ENCODE results near the gene LSM3. TPM values are rescaled to one million over a fixed set of nuclear protein-coding genes. Genes with fewer than 3 reads are reported as not detected.

LSM3 gene
- total RNA-seq (10 to 100 TPM; 25.8 to 26.6 TPM), polyA plus RNA-seq (22.9 TPM)

DNA sequence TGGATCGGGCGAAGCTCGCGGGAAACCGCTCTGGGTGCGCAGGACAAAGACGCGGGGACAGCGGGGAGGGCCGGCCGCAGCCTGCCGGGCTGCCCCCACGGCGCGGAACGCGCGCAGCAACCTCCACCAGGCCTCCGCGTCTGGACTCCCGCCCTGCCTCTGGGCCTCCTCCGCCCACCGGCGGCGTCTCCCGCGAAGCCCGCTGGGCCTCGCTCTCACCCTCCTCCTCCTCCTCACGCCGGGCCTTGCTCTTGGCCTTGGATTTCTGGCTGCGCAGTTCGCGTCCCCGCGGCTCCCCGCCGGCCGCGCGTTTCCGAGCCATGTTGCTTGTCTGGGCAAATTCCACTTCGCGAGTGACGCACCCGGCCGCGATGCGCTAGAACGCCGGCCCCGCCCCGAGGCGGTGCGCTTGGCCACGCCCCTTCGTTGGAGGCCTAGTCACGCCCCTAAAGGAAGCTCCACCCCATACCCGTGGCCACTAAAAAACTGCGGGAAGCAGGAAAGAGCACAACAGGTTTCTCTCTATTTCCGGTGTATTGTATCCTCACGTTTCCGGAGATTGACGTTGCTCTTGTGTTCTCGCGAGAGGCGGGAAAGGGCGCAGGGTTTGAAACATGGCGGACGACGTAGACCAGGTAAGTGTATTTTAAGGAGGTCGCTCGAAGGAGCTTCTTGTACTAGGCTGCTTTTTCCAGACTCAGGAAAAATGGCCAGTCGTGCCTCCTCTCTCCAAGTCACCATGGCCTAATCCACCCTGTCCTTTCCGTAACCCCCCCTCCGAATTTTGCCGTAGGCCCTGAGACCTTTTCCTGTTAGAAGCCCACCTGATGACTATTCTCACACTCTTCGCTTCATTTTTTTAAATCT is at the start of gene LSM3, which contains the start of gene XPC:
Gene LSM3, plus strand, starts transcription at position 571 of the 867 bp plus-strand sequence. Its CDS starts 44 bp downstream, at position 615.
Gene XPC, minus strand, starts transcription at position 355 of the 867 bp plus-strand sequence. Its CDS starts 33 bp downstream, at position 322.
- Mint-ChIP-seq H3K4me1 (peaks cover 58 to 82% (median 79%) of the 10 kb centered on the region in 3 donors), H3K27me3 (peaks cover 0 to 2% of the 10 kb centered on the region in 2 donors), H3K27ac (peak within 1 kb of the TSS; percentile 94 to 100 (median 99)), H3K9me3 (no peaks in the 10 kb centered on the region), H3K4me3 (peak within 1 kb of the TSS; percentile 92 to 100 (median 98)), H3K36me3 (peaks cover 0 to 38% (median 5%) of the 10 kb centered on the region in 3 donors)
- ChIA-PET POLR2A (interaction anchor here (0.5 to 3.5 kb wide), 12 partner anchors 9 to 1526 kb away, joined by 3 to 78 read pairs (median 9); partner anchors contain the start of genes CCDC174, CHCHD4, SLC6A6 and TMEM43), CTCF (interaction anchor here (0.9 to 3.1 kb wide), 10 partner anchors 20 to 282 kb away, joined by 3 to 30 read pairs (median 5); partner anchors contain the start of genes CHCHD4, SLC6A6 and TMEM43)
- Histone ChIP-seq H3K4me1 (ENCODE audit: insufficient read depth, low read length) (peaks cover 44% of the 10 kb centered on the region), H3K27me3 (ENCODE audit: insufficient read depth, low read length, poor library complexity, severe bottlenecking) (no peaks in the 10 kb centered on the region), H3K4me3 (ENCODE audit: low read length) (peak within 1 kb of the TSS; percentile 79), H3K27ac (ENCODE audit: low read depth, low read length) (peak within 1 kb of the TSS; percentile 96), H3K36me3 (ENCODE audit: insufficient read depth, low read length) (peaks cover 22% of the 10 kb centered on the region), H3K9me3 (ENCODE audit: low read length) (no peaks in the 10 kb centered on the region)
- peak; percentile 96 to 100 (median 98) for DNase-seq

DNA sequence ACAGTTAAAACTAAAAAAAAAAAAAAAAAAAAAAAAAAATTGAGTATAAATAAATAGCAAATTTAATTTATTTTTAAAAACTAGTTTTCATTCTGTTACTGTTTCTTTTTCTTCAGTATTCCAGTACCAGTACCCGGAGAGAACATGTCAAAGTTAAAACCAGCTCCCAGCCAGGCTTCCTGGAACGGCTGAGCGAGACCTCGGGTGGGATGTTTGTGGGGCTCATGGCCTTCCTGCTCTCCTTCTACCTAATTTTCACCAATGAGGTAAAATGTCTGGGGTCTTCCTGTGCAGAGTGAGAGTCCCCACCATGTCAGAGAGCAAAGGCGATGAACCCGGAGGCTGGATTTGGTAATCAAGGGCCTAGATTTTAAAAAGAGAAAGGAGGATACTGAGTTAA is 49.3 kb upstream of the LSM3 start:
- H3K9me3 Mint-ChIP-seq = no peaks in the 10 kb centered on the region
- peaks cover 10 to 88% (median 21%) of the 10 kb centered on the region in 3 donors for H3K36me3 Mint-ChIP-seq
- ChIA-PET POLR2A (no interaction called here), CTCF (no interaction called here)
- H3K36me3 ChIP-seq (ENCODE audit: insufficient read depth, low read length) = peaks cover 56% of the 10 kb centered on the region
- peaks cover 0 to 5% of the 10 kb centered on the region in 2 donors for H3K27me3 Mint-ChIP-seq
- H3K4me1 Mint-ChIP-seq = peaks cover 32 to 40% (median 40%) of the 10 kb centered on the region in 3 donors
- no peak overlapping the region for H3K4me3 ChIP-seq (ENCODE audit: low read length)
- no peaks in the 10 kb centered on the region for H3K27me3 ChIP-seq (ENCODE audit: insufficient read depth, low read length, poor library complexity, severe bottlenecking)
- peak overlapping the region in 2 of 8 donors; percentile 39 to 46 for H3K27ac Mint-ChIP-seq
- no peak overlapping the region for H3K27ac ChIP-seq (ENCODE audit: low read depth, low read length)
- H3K4me3 Mint-ChIP-seq = peak overlapping the region in 1 of 7 donors; percentile 70
- H3K9me3 ChIP-seq (ENCODE audit: low read length) = no peaks in the 10 kb centered on the region
- no peak for DNase-seq
- peaks cover 24% of the 10 kb centered on the region for H3K4me1 ChIP-seq (ENCODE audit: insufficient read depth, low read length)

DNA sequence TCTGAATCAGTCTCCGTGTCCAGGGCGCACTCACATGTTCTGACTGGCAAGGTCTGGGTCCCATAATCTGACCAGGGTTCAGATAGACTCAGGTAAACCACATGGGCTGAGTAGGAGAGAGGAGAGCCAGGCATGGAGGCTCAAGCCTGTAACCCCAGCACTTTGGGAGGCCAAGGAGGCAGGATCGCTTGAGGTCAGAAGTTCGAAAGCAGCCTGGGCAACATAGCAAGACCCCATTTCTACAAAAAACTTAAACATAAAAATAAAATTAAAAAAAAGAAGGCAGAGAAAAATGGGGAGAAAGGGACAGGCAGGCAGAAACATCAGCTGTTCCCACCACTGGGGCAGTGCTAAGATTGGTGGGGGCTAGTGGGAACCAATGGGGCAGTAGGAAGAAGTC is 48.4 kb upstream of the LSM3 start:
- Histone ChIP-seq H3K4me1 (ENCODE audit: insufficient read depth, low read length) (peaks cover 24% of the 10 kb centered on the region), H3K36me3 (ENCODE audit: insufficient read depth, low read length) (peaks cover 64% of the 10 kb centered on the region), H3K4me3 (ENCODE audit: low read length) (no peak overlapping the region), H3K27ac (ENCODE audit: low read depth, low read length) (no peak overlapping the region), H3K9me3 (ENCODE audit: low read length) (no peaks in the 10 kb centered on the region), H3K27me3 (ENCODE audit: insufficient read depth, low read length, poor library complexity, severe bottlenecking) (no peaks in the 10 kb centered on the region)
- H3K27ac Mint-ChIP-seq = no peak overlapping the region
- peak overlapping the region in 1 of 7 donors; percentile 70 for H3K4me3 Mint-ChIP-seq
- H3K27me3 Mint-ChIP-seq = peaks cover 0 to 3% of the 10 kb centered on the region in 2 donors
- H3K4me1 Mint-ChIP-seq = peaks cover 32 to 40% (median 40%) of the 10 kb centered on the region in 3 donors
- ChIA-PET POLR2A (no interaction called here), CTCF (no interaction called here)
- H3K36me3 Mint-ChIP-seq = peaks cover 10 to 92% (median 21%) of the 10 kb centered on the region in 3 donors
- H3K9me3 Mint-ChIP-seq = no peaks in the 10 kb centered on the region
- DNase-seq = no peak

DNA sequence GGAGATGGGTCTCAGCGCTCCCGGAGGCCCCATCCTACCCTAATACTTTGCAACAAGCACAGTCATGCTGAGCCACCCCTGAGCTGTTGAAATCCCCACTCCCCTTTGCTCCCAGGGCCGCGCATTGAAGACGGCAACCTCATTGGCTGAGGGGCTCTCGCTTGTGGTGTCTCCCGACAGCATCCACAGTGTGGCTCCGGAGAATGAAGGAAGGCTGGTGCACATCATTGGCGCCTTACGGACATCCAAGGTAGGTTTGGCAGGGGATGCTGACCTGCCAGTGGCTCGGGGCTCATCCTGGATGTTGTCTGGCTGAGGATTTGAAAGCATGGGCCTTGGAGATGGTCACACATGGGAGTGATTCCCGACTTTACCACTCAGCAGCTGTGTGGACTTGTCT is 47.9 kb upstream of the LSM3 start:
- no peak for DNase-seq
- POLR2A ChIA-PET = no interaction called here
- Histone ChIP-seq H3K4me1 (ENCODE audit: insufficient read depth, low read length) (peaks cover 21% of the 10 kb centered on the region), H3K27ac (ENCODE audit: low read depth, low read length) (no peak overlapping the region), H3K9me3 (ENCODE audit: low read length) (no peaks in the 10 kb centered on the region), H3K4me3 (ENCODE audit: low read length) (no peak overlapping the region), H3K27me3 (ENCODE audit: insufficient read depth, low read length, poor library complexity, severe bottlenecking) (no peaks in the 10 kb centered on the region), H3K36me3 (ENCODE audit: insufficient read depth, low read length) (peaks cover 64% of the 10 kb centered on the region)
- Mint-ChIP-seq H3K27ac (peak overlapping the region in 1 of 8 donors; percentile 94), H3K36me3 (peaks cover 10 to 92% (median 21%) of the 10 kb centered on the region in 3 donors), H3K9me3 (no peaks in the 10 kb centered on the region), H3K4me3 (no peak overlapping the region), H3K27me3 (no peaks in the 10 kb centered on the region), H3K4me1 (peaks cover 31 to 39% (median 38%) of the 10 kb centered on the region in 3 donors)
- CTCF ChIA-PET = interaction anchor here (1.3 kb wide), 1 partner anchor 22 kb away, joined by 3 read pairs; no protein-coding TSS in a partner anchor

DNA sequence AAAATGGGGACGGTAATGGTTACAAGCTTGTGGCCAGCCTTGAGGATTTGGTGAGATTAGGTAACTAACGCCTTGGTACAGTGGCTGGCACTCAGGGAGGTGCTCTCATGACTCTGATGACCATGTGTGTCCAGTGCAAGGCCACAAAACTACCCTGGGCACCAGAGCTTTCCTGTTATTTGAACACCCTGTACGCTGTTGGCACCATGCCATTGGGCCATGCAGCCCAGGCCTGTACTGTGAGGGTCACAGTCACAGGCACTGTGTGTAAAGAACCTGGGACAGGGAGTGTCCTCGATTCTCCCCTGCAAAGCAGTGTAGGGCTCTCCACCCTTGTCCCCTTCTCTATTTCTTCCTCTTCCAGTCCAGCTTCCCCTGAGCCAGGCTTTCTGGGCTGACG is 47.5 kb upstream of the LSM3 start:
- H3K27ac Mint-ChIP-seq = peak overlapping the region in 3 of 8 donors; percentile 52 to 94 (median 63)
- Histone ChIP-seq H3K36me3 (ENCODE audit: insufficient read depth, low read length) (peaks cover 67% of the 10 kb centered on the region), H3K4me3 (ENCODE audit: low read length) (no peak overlapping the region), H3K9me3 (ENCODE audit: low read length) (no peaks in the 10 kb centered on the region), H3K27me3 (ENCODE audit: insufficient read depth, low read length, poor library complexity, severe bottlenecking) (no peaks in the 10 kb centered on the region), H3K4me1 (ENCODE audit: insufficient read depth, low read length) (peaks cover 17% of the 10 kb centered on the region), H3K27ac (ENCODE audit: low read depth, low read length) (no peak overlapping the region)
- no peak for DNase-seq
- no peaks in the 10 kb centered on the region for H3K27me3 Mint-ChIP-seq
- peaks cover 10 to 93% (median 25%) of the 10 kb centered on the region in 3 donors for H3K36me3 Mint-ChIP-seq
- H3K4me3 Mint-ChIP-seq = peak overlapping the region in 1 of 7 donors; percentile 71
- CTCF ChIA-PET = interaction anchor here (1.3 kb wide), 1 partner anchor 22 kb away, joined by 3 read pairs; no protein-coding TSS in a partner anchor
- POLR2A ChIA-PET = no interaction called here
- no peaks in the 10 kb centered on the region for H3K9me3 Mint-ChIP-seq
- H3K4me1 Mint-ChIP-seq = peaks cover 27 to 35% (median 34%) of the 10 kb centered on the region in 3 donors

DNA sequence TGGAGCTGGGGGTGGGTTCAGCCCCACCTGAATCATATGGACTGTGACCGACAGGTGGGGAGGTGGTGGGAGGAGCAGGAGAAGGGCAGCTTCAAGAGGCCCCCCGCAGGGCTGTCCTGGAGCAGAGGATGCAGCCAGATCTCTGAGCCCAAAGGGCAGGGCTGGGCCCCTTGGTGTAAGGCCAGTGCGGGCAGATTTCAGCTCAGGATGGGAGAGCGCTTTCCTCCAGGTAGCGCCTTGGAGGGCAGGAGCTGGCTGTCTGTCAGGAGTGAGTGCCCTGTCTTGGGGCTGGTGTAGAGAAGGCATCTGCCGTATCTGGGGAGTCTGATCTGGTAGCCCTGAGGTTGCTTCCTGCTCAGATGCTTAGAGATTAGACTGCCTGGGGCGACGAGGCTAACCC is 46.5 kb upstream of the LSM3 start:
- Mint-ChIP-seq H3K4me1 (peaks cover 17 to 25% (median 24%) of the 10 kb centered on the region in 3 donors), H3K4me3 (no peak overlapping the region), H3K9me3 (no peaks in the 10 kb centered on the region), H3K27me3 (no peaks in the 10 kb centered on the region), H3K27ac (peak overlapping the region in 3 of 8 donors; percentile 23 to 85 (median 70)), H3K36me3 (peaks cover 10 to 94% (median 25%) of the 10 kb centered on the region in 3 donors)
- Histone ChIP-seq H3K4me1 (ENCODE audit: insufficient read depth, low read length) (peaks cover 7% of the 10 kb centered on the region), H3K36me3 (ENCODE audit: insufficient read depth, low read length) (peaks cover 72% of the 10 kb centered on the region), H3K4me3 (ENCODE audit: low read length) (no peak overlapping the region), H3K9me3 (ENCODE audit: low read length) (no peaks in the 10 kb centered on the region), H3K27me3 (ENCODE audit: insufficient read depth, low read length, poor library complexity, severe bottlenecking) (no peaks in the 10 kb centered on the region), H3K27ac (ENCODE audit: low read depth, low read length) (no peak overlapping the region)
- POLR2A ChIA-PET = no interaction called here
- DNase-seq = no peak
- CTCF ChIA-PET = interaction anchor here (1.3 kb wide), 1 partner anchor 21 kb away, joined by 3 read pairs; no protein-coding TSS in a partner anchor

DNA sequence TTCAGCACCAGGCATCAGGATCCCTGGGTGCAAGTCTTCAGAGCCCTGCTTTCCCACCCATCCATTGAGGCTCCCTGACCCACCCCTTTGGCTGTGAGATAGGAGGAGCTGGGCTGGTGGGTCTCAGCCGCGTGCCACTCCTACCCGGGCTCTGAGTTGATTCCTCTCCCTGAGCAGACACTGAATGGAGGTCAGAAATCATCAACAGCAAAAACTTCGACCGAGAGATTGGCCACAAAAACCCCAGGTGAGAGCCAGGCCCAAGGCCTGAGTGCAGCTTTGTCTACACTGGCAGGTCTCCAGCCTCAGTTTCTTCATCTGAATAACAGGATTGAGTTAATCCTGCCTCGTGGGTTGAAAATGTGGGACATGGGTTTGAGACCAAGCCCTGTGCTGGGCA is 45.9 kb upstream of the LSM3 start:
- Mint-ChIP-seq H3K27ac (peak overlapping the region in 4 of 8 donors; percentile 23 to 69 (median 38)), H3K4me3 (peak overlapping the region in 1 of 7 donors; percentile 34)
- POLR2A ChIA-PET = no interaction called here

More for the DNA sequence above, 45.9 kb upstream of the LSM3 start:
- H3K27ac ChIP-seq (ENCODE audit: low read depth, low read length) = no peak overlapping the region
- no peaks in the 10 kb centered on the region for H3K27me3 ChIP-seq (ENCODE audit: insufficient read depth, low read length, poor library complexity, severe bottlenecking)
- DNase-seq = no peak
- H3K9me3 ChIP-seq (ENCODE audit: low read length) = no peaks in the 10 kb centered on the region
- Mint-ChIP-seq H3K36me3 (peaks cover 10 to 92% (median 25%) of the 10 kb centered on the region in 3 donors), H3K27me3 (no peaks in the 10 kb centered on the region), H3K4me1 (peaks cover 11 to 19% (median 18%) of the 10 kb centered on the region in 3 donors), H3K9me3 (no peaks in the 10 kb centered on the region)
- H3K4me3 ChIP-seq (ENCODE audit: low read length) = no peak overlapping the region
- H3K4me1 ChIP-seq (ENCODE audit: insufficient read depth, low read length) = peaks cover 1% of the 10 kb centered on the region
- CTCF ChIA-PET = no interaction called here
- H3K36me3 ChIP-seq (ENCODE audit: insufficient read depth, low read length) = peaks cover 66% of the 10 kb centered on the region
